PC-3 (cell line): Measurements from ENCODE around the gene B3GALNT1. TPM values are rescaled to one million over a fixed set of nuclear protein-coding genes. Genes with fewer than 3 reads are reported as not detected.

ENCODE experiments used
- ATAC-seq: fragments of 200-7000 bp; cut with Tn5 transposase; 2 replicates; pipeline ENCODE4 v1.9.1; 2020; ENCODE audit warnings: mild to moderate bottlenecking, moderate library complexity
- BruUV-seq: library from RNA; stranded (reverse); fragments of 400-500 nt; replicated peaks from 2 replicates; lab custom pipeline; 2021; lab: Mats Ljungman, UMichigan
- CTCF ChIA-PET: fragments of 300-600 bp; sonication (Branson Sonifier 250); formaldehyde crosslinking; loops from one replicate; lab custom pipeline; 2022; ENCODE audit warnings: antibody characterized with exemption; lab: Charles Lee
- POLR2A ChIA-PET: fragments of 300-600 bp; sonication (Branson Sonifier 250); formaldehyde crosslinking; loops from one replicate; lab custom pipeline; 2022; ENCODE audit warnings: antibody characterized with exemption; ENCODE audit not compliant: unreplicated experiment; lab: Charles Lee
- DNase-seq: peaks from one replicate; pipeline ENCODE4 v3.0.0-alpha.2; 2015
- H2AFZ ChIP-seq: fragments of 300-600 bp; sonication (generic); 2 replicates; pipeline ENCODE4 v1.6.0; 2016; ENCODE audit warnings: antibody characterized with exemption, low read length
- H3F3A ChIP-seq: fragments of 300-600 bp; sonication (generic); one replicate; pipeline ENCODE4 v1.6.0; 2017; ENCODE audit warnings: antibody characterized with exemption, low read length, control low read depth, mild to moderate bottlenecking; ENCODE audit not compliant: unreplicated experiment
- H3K27ac ChIP-seq: fragments of 300-600 bp; sonication (generic); 2 replicates; pipeline ENCODE4 v1.5.1; 2016; ENCODE audit warnings: mild to moderate bottlenecking, low read length
- H3K27me3 ChIP-seq: fragments of 300-600 bp; sonication (generic); 2 replicates; pipeline ENCODE4 v1.6.1; 2016; ENCODE audit warnings: low read length, mixed read lengths
- H3K36me3 ChIP-seq: fragments of 300-600 bp; sonication (generic); 2 replicates; pipeline ENCODE4 v1.6.1; 2016; ENCODE audit warnings: low read depth, mixed run types, low read length, mixed read lengths
- H3K4me1 ChIP-seq: fragments of 300-600 bp; sonication (generic); 2 replicates; pipeline ENCODE4 v1.5.1; 2016; ENCODE audit warnings: low read length; ENCODE audit not compliant: insufficient read depth
- H3K4me2 ChIP-seq: fragments of 300-600 bp; sonication (generic); 2 replicates; pipeline ENCODE4 v1.6.0; 2016; ENCODE audit warnings: low read length
- H3K4me3 ChIP-seq: fragments of 300-600 bp; sonication (generic); 2 replicates; pipeline ENCODE4 v1.5.1; 2016; ENCODE audit warnings: mild to moderate bottlenecking, low read length, mixed read lengths
- H3K79me2 ChIP-seq: fragments of 300-600 bp; sonication (generic); 2 replicates; pipeline ENCODE4 v1.6.1; 2017; ENCODE audit warnings: low read length, mixed read lengths
- H3K9ac ChIP-seq: fragments of 300-600 bp; sonication (generic); 2 replicates; pipeline ENCODE4 v1.6.0; 2016; ENCODE audit warnings: mild to moderate bottlenecking, low read length
- H3K9me2 ChIP-seq: fragments of 300-600 bp; sonication (generic); replicated peaks from 2 replicates; pipeline ENCODE4 v1.6.1; 2016; ENCODE audit warnings: mixed run types, low read length, mixed read lengths
- H3K9me3 ChIP-seq: fragments of 300-600 bp; sonication (generic); 2 replicates; pipeline ENCODE4 v1.6.1; 2016; ENCODE audit warnings: low read length, mixed read lengths
- H4K20me1 ChIP-seq: fragments of 300-600 bp; sonication (generic); 2 replicates; pipeline ENCODE4 v1.6.1; 2016; ENCODE audit warnings: low read length, mixed read lengths
- EZH2 ChIP-seq: fragments of 300-600 bp; sonication (generic); IDR thresholded peaks from one replicate; pipeline ENCODE4 v1.6.1; 2017; ENCODE audit warnings: antibody characterized with exemption, mild to moderate bottlenecking, low read length; ENCODE audit not compliant: unreplicated experiment
- EZH2phosphoT487 ChIP-seq: fragments of 300-600 bp; sonication (generic); IDR thresholded peaks from 2 replicates; pipeline ENCODE4 v1.6.1; 2018; ENCODE audit warnings: mild to moderate bottlenecking, antibody characterized with exemption, low read length, borderline replicate concordance
- intact Hi-C: fragments of 100-400 bp; cut with micrococcal nuclease; formaldehyde crosslinking; loops from 2 replicates; pipeline ENCODE4 v1.9.0; 2023
- total RNA-seq: library from RNA; depleted of rRNA; stranded (reverse); fragments of >200 nt; gene quantifications from 2 replicates; pipeline ENCODE4 v1.2.3, GENCODE V29; 2014
- TF ChIP-seq, protein P1 (sequence below): fragments of 300-600 bp; sonication (generic); conservative IDR thresholded peaks from 2 replicates; pipeline ENCODE4 v1.5.1; 2017; ENCODE audit warnings: antibody characterized with exemption, low read depth, mild to moderate bottlenecking, low read length

B3GALNT1 gene
- total RNA-seq, 1 experiment from 2014 or later, result 125 TPM

DNA sequence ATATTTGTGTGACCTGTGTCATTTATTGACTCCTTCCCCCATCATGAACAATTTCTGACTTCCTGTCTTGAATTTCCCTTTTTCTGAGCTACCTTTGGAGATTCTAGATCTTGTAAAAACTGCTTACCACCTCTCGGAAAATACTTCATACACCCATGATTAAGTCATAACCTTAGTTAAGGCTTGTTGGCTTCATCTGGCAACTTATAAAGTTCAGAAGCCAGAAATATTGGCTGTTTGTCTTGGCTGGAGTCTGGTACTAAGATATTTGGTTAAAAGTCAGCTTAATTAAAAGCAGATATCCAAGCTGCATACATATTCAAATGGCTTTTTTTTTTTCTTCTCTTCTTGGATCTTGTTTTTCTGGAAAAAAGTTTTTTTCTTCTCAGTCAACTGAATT, 37.3 kb upstream of the B3GALNT1 start:
- no peaks in the 10 kb centered on the region for H3K27me3 ChIP-seq
- DNase-seq (peak; percentile 35), ATAC-seq (peak; percentile 27)
- peak overlapping the region; percentile 10; the same call in 1 of the 2 replicates for H3K4me2 ChIP-seq
- POLR2A ChIA-PET, result no interaction called here
- H2AFZ ChIP-seq, result no peak overlapping the region
- H4K20me1 ChIP-seq, result no peaks in the 10 kb centered on the region
- H3K4me1 ChIP-seq, result peaks cover 40% of the 10 kb centered on the region
- TF ChIP-seq, protein P1, sequence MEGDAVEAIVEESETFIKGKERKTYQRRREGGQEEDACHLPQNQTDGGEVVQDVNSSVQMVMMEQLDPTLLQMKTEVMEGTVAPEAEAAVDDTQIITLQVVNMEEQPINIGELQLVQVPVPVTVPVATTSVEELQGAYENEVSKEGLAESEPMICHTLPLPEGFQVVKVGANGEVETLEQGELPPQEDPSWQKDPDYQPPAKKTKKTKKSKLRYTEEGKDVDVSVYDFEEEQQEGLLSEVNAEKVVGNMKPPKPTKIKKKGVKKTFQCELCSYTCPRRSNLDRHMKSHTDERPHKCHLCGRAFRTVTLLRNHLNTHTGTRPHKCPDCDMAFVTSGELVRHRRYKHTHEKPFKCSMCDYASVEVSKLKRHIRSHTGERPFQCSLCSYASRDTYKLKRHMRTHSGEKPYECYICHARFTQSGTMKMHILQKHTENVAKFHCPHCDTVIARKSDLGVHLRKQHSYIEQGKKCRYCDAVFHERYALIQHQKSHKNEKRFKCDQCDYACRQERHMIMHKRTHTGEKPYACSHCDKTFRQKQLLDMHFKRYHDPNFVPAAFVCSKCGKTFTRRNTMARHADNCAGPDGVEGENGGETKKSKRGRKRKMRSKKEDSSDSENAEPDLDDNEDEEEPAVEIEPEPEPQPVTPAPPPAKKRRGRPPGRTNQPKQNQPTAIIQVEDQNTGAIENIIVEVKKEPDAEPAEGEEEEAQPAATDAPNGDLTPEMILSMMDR, result no peak
- TF ChIP-seq EZH2phosphoT487, result no peak
- TF ChIP-seq EZH2, result no peak
- no peak overlapping the region for H3K4me3 ChIP-seq
- no peaks in the 10 kb centered on the region for H3K79me2 ChIP-seq
- H3K27ac ChIP-seq, result peak overlapping the region; percentile 94
- no peak overlapping the region for H3K9ac ChIP-seq
- H3K9me3 ChIP-seq, result 0 out of 2 replicates have a peak, but pooled peaks cover 3% of the 10 kb centered on the region
- H3K9me2 ChIP-seq, result no peaks in the 10 kb centered on the region
- peaks cover 9% of the 10 kb centered on the region for H3F3A ChIP-seq
- H3K36me3 ChIP-seq, result no peaks in the 10 kb centered on the region
- CTCF ChIA-PET, result no interaction called here
- no TSS peak for BruUV-seq
- intact Hi-C loops, result loop anchor here (5.0 kb wide), 1 partner anchor 80 kb away; the partner anchor contains the start of gene NMD3

DNA sequence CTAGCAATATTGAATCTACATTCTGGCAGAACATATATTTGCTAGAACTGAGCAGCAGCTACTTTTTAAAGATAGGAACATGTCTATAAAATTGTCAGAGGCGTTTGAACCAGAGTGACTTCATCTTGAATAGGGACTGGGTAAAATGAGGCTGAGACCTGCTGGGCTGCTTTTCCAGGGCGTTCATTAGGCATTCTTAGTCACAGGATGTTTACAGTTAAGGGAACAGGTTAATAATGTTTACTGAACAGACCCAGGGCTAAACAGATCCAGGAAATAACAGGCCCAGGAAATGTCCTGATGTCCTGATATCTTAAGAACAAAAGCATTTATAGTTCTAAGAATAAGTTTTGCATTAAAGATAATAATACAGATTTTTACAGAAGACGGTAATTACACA, 34.5 kb upstream of the B3GALNT1 start:
- Histone ChIP-seq H3K36me3 (no peaks in the 10 kb centered on the region), H2AFZ (no peak overlapping the region), H3K27me3 (no peaks in the 10 kb centered on the region), H3K9ac (peak overlapping the region; percentile 66), H3K79me2 (no peaks in the 10 kb centered on the region), H3F3A (peaks cover 9% of the 10 kb centered on the region), H3K27ac (peak overlapping the region; percentile 94), H3K4me1 (peaks cover 40% of the 10 kb centered on the region), H3K4me2 (peak overlapping the region; percentile 45), H3K9me3 (0 out of 2 replicates have a peak, but pooled peaks cover 3% of the 10 kb centered on the region), H3K9me2 (no peaks in the 10 kb centered on the region), H4K20me1 (no peaks in the 10 kb centered on the region), H3K4me3 (no peak overlapping the region)
- CTCF ChIA-PET, result no interaction called here
- peak; percentile 63 for ATAC-seq
- POLR2A ChIA-PET, result interaction anchor here (1.2 kb wide), 1 partner anchor 10 kb away, joined by 4 read pairs; no protein-coding TSS in a partner anchor
- peak; percentile 73 for DNase-seq
- no TSS peak for BruUV-seq
- TF ChIP-seq EZH2phosphoT487 (no peak), EZH2 (no peak)
- TF ChIP-seq, protein P1, result no peak
- intact Hi-C loops, result loop anchor here (5.0 kb wide), 3 partner anchors 33 to 278 kb away; partner anchors contain the start of gene NMD3

DNA sequence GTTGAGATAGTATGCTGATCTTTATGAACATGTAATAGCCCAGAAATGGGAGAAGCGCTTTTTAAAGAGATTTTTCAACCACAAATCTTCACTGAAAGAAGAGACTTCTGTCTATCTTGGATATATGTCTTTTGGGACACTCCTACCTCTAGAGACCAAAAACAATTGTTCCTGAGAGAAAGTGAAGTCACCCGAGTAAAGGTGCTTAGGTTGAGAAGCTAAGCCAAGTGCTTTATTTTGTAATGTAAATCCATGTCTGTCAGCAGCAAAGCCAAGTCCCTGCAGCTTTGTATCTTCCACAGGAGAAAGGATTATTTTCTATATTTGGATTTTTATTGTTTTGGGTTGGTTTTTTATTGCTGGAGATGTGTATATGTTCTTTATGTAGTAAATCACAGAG, 32.1 kb upstream of the B3GALNT1 start:
- no peaks in the 10 kb centered on the region for H3K9me2 ChIP-seq
- BruUV-seq, result no TSS peak
- H3K4me1 ChIP-seq, result peaks cover 39% of the 10 kb centered on the region
- peaks cover 9% of the 10 kb centered on the region for H3F3A ChIP-seq
- TF ChIP-seq, protein P1, result no peak
- TF ChIP-seq EZH2phosphoT487 (no peak), EZH2 (no peak)
- no peak for ATAC-seq
- H3K9me3 ChIP-seq, result no peaks in the 10 kb centered on the region
- no peaks in the 10 kb centered on the region for H4K20me1 ChIP-seq
- H3K36me3 ChIP-seq, result no peaks in the 10 kb centered on the region
- no peak overlapping the region for H2AFZ ChIP-seq
- intact Hi-C loops, result loop anchor here (5.0 kb wide), 2 partner anchors 35 to 280 kb away; no protein-coding TSS in a partner anchor
- POLR2A ChIA-PET, result no interaction called here
- no peak overlapping the region for H3K4me3 ChIP-seq
- no peak for DNase-seq
- H3K27me3 ChIP-seq, result no peaks in the 10 kb centered on the region
- no peak overlapping the region for H3K9ac ChIP-seq
- no peak overlapping the region for H3K4me2 ChIP-seq
- 0 out of 2 replicates have a peak overlapping the region, but pooled peaks have one; percentile 94 for H3K27ac ChIP-seq
- H3K79me2 ChIP-seq, result no peaks in the 10 kb centered on the region
- CTCF ChIA-PET, result no interaction called here
